ENCODE data around the gene CEL.

CEL gene

GRCh38 chr9:133106511-133107244 is 44.9 kb downstream of the CEL start:
- DNase-seq: no peak

DNA sequence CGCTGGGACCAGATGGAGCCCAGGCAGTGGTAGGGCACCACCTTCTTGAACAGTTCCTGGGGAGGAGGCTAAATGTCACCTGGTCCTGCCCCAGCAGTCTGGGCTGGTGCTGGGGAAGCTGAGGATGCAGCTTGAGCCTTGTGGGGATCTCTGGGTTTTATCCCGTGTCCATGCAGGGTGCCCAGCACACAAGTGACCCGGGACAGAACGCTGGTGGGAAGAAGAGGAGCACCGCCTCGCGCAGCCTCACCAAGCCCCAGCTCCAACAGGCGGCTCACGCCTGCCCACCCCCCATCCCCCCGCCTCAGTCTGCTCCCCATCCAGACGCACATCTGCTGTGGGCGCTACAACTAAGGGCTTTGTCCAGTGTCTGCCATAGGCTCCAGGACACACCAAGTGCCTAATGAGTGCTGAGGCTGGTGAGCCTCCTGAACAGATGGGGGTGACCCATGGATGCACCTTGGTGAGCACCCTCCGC is 45.5 kb downstream of the CEL start:
- no peak for DNase-seq

- DNase-seq: no peak
Observed at GRCh38 chr9:133107961-133108793, 46.4 kb downstream of the CEL start.

DNA sequence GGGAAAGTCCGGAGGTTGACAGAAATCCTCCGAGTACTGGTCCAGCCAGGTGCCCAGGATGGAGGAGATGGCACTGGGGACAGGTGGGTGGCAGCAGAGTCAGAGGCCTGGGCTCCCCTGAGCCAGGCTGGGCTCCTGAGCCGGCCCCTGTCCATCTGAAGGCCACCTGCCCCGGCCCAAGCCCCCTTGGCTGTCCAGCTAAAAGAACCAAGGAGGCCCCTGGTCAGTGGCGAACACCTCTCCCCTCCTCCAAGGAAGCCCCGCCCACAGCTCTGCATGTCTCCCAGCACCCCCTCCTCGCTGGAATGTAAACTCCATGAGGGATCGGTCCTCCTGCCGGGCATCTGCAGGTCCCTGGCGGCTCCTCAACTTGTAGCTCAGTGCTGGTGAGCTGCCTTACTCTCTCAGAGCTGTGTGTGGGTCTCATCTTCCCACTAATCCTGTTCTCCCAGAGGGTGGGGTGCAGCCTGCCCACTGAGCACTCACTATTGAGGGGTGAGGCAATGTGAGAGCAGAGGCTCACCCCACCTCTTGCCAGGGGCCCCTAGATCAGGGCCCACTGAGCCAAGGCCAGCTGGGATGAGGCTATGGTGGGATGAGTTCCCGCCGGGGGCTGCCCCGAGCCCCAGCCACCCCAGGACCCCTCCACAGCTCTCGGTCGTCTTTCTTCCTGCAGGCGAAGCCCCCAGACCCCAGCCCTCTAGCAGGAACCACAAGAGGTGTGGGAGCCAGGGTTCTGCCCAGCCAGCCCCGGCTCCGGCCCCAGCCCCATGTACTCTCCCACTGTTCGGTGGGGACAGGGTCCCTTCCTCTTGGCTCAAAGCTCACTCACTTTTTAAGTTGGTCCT is 47.2 kb downstream of the CEL start:
- DNase-seq: no peak

- no peak for DNase-seq
Observed at GRCh38 chr9:133109931-133110650, 48.3 kb downstream of the CEL start.

- DNase-seq: no peak
Observed at GRCh38 chr9:133111808-133112662, 50.3 kb downstream of the CEL start.

GRCh38 chr9:133112663-133113026 is 50.9 kb downstream of the CEL start:
- peak; percentile 24 for DNase-seq

DNA sequence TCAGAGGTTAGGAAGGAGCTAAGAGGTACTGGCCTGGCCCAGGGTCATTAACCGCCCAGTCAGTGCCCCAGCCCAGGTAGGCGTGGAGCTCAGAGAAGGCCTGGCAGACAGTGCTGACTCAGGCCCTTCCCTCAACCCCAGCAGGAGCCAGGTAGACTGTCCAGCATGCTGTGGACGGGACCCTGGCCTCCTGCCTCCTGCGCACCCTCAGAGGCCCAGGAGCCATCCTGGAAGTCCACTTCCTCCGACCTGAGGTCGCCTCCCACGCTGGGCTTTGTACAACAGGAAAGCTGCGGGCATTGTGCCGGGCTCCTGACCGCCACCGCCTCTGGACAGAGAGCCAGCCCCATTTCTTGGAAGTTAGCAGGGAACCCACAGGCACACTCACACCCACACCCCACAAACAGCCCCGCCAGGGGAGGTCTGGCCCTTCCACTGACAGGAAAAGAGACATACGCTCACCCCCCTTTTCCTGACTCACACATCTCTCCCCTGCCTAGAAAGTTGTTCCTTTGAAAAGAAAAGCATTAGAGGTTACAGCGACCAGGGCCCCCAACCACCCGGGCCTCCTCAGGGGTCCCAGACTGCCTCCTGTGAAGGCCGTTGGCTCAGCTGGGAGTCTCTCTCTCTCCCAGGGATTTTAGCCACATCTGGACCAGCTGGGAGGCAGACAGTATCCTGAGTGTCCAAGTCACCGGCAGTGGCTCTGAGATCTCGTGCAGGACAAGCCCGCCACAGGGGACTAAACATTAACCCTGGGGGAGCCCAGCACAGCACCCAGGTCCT is 51.6 kb downstream of the CEL start:
- no peak for DNase-seq

DNA sequence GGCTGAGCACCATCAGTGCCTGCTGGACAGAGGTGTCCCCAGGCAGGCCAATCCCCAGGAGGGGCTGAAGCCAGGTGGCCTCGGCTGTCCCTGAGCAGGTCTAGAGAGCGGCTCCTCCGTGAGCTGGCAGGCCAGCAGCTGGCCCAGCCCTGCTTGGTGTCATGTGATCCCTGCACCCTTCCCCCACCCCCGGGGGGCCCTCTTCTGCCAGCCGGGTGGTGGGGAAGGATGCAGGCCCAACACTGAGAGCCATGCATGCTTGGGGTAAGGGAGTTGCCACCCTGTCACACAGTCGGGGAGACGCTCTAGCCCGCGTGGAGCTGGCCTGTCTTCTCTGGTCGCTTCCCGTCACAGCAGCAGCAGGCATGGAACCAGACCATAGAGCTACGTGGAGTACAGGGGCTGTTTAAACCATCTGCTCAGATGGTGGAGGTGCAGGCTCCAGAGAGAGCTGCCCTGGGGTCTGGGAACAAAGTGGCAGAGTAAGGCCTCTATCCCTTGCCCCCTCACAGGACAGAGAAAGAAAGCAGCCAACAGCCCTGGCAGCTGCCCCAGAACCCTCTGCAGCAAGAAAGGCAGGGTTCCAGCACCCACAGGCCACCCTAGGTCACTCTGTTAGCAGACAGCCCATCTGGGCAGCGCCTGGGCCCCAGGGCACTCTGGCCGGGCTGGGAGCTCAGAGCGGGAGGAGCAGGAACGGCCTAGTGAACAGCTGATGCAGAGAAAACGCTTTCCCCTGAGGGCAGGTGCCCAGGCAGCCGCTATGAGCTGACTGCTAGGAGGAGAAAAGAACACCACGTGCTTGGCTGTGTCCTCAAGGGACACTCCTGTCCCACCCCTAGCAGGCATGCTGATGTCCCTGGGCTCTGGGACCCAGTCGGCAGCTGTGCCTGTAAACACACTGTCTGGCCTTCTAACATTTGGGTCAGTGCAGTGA is 52.4 kb downstream of the CEL start:
- DNase-seq: no peak

DNA sequence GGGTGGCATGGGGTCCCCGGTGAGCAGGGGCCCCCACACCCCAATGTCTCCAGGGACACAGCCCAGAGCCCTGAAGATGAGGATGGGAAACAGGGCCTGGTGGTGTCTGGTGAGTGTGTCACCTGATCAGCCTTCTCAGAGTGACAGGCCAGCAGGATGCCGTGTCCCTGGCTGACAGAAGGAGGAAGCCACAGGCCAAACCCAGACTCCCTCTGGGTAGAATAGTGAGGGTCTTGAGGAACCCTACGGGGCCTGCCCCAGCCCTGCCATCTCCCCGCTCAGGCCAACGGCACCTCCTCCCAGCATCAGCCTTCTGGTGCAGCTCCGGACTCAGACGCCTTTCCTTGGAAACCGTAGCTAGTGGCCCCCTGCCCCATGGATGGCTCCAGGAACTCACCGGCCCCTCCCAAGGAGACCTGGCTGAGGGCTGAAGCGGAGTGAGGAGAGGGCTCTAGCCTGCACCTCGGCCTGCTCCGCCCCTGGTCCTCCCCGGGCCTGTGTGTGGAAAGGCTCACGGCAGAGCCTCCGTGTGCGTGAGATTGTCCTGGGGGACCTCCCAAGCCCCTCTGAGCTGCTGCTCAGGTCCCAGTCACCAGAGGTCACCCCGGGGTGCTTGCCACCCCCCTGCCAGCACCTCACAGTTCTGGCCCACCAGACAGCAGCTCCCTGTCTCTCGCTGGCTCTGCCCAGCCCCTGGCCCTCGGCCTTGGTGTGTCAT is 53.3 kb downstream of the CEL start:
- DNase-seq: no peak

DNA sequence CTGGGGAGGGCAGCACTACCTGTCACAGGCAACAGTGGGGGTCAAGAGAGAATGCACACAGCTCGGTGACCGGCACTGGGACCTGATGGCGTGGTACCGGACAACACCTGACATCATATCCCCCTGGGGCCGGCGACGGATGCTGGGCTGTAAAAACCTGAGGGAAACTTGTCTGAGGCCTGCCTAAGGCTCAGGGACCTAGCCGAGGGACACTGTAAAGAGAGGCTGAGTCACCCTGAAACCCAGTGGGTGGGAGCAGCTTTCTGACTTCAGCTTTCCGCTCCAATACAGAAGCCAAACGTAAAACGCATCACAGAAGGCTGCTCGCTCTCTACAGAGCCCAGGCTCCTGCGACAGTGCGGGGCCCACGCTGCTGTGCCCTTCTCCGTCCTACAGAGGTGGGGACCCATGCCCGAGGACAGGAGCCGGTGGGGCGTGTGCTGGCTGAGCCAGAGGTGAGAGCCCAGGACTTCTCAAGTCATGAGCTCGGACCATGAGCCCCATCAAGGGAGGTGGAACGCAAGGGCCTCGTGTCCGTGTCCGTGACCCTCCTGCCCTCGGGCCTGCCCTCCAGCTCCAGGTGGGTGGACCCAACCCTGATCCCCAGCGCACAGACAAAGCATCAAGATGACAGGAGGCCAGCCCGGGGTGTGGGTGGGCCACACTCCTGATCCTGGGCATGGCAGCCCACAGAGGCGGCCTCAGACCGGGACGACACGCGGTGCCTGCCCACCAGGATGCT is 54.0 kb downstream of the CEL start:
- peak; percentile 80 for DNase-seq

DNA sequence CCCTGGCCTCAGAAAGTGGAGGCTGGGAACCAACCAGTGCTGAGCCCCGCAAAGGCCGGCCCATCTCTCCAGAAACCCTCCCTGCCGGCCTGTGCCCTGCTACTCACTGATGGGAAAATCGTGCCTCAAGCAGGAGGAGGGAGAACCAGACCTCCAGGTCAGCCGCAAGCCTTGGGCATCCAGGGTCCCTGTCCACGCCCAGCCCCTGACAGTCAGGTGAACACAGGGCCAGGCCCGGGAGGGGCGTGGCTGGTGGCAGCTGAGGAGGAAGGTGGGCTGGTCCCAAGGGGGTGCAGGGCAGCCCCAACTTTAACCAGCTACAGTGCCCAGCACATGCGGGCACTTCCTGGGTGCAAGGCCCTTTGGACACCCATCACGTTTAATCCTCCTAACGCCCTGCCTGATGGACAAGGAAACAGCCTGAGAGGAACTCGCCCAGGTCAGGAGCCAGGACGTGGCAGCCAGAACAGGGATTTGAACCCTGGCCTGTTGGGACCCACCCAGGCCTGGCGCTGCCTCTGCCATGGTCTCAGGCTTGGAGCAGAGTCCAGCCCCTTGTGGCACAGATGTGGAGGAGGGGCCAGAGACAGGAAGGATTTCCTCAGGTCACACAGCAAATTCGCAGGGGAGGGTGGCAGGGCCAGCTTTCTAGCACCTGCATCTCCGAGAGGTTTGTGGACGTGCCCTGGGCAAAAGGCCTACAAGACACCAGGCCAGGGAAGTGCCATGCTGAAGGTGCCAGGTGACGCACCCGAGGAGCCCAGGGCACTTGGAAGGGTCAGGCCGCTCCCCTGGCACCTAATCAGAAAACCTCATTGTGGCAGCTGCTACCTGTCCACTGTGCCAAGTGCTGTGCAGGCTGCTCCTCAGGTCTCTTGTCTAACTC is 54.8 kb downstream of the CEL start:
- DNase-seq: no peak

GRCh38 chr9:133117271-133118178 is 55.7 kb downstream of the CEL start:
- no peak for DNase-seq

- no peak for DNase-seq
Observed at GRCh38 chr9:133118179-133118520, 56.4 kb downstream of the CEL start.

DNA sequence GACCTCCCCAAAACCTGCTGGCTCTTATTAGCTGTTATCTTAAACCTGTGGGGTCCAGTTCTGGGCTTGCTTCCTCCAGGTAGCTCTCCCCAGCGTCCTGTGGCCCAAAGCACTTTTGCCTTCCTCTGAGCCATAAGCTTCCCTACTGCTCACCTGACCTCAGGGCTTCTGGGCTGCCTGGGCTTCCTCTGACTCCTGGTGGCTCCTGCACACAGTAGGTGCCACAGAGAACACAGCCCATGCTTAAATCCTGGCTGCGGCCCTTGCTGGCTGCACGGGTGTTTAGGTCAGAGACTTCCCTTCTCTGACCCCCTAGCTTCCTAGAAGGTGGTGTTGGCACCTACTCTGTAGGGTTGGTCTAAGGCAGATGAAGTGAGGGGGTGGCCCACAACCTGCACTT is 56.8 kb downstream of the CEL start:
- no peak for DNase-seq
